B cell (primary cell): ENCODE results near the gene NTNG1. TPM values are rescaled to one million over a fixed set of nuclear protein-coding genes. Genes with fewer than 3 reads are reported as not detected.

Experiments
- ATAC-seq: fragments of 200-7000 bp; cut with Tn5 transposase; one replicate; pipeline ENCODE4 v1.10.0; 2021; ENCODE audit warnings: low read depth, mild to moderate bottlenecking, moderate number of reproducible peaks, moderate library complexity
- CTCF ChIA-PET: fragments of 350-600 bp; sonication (Branson Sonifier 250); formaldehyde crosslinking; loops from one replicate; lab custom pipeline; 2021; ENCODE audit warnings: antibody characterized with exemption, inconsistent platforms; lab: Charles Lee
- POLR2A ChIA-PET: fragments of 350-600 bp; sonication (Branson Sonifier 250); formaldehyde crosslinking; loops from one replicate; lab custom pipeline; 2021; ENCODE audit warnings: antibody characterized with exemption; lab: Charles Lee
- DNase-seq: peaks from one replicate; pipeline ENCODE4 v3.0.0; 2013
- H2AFZ ChIP-seq: 2 replicates; pipeline ENCODE4 v1.6.1; 2012; ENCODE audit warnings: mild to moderate bottlenecking, low read depth, low read length; ENCODE audit not compliant: insufficient read depth, poor library complexity, severe bottlenecking
- H3K27ac ChIP-seq, 2 donors: 1 replicate in 1 of 2; 2 replicates in 1 of 2; pipeline ENCODE4 v1.5.1; 2012 to 2013; ENCODE audit warnings: low read length in 2 of 2, mild to moderate bottlenecking in 2 of 2, moderate library complexity in 1 of 2
- H3K27me3 ChIP-seq, 4 experiments: fragments of 200-600 bp in 1 of 4; sonication (generic) in 1 of 4; replicated peaks in 1 of 4; 1 replicate in 2 of 4; 2 replicates in 2 of 4; pipeline versions ENCODE4 v1.6.1 to v1.7.0; 2013 to 2016; ENCODE audit warnings: low read length in 3 of 4, mild to moderate bottlenecking in 2 of 4, mixed read lengths in 1 of 4, moderate library complexity in 1 of 4; ENCODE audit not compliant: insufficient read depth in 4 of 4, control insufficient read depth in 3 of 4; ENCODE audit errors: control extremely low read depth in 1 of 4
- H3K36me3 ChIP-seq, 2 experiments: replicated peaks in 1 of 2; 1 replicate in 1 of 2; 2 replicates in 1 of 2; pipeline versions ENCODE4 v1.6.1 to v1.7.1; 2013; ENCODE audit warnings: low read length in 1 of 2; ENCODE audit not compliant: insufficient read depth in 2 of 2, control insufficient read depth in 1 of 2; ENCODE audit errors: control extremely low read depth in 1 of 2, extremely low read depth in 1 of 2
- H3K4me1 ChIP-seq, 2 donors: fragments of 200-600 bp in 1 of 2; sonication (generic) in 1 of 2; 1 replicate in 1 of 2; 2 replicates in 1 of 2; pipeline versions ENCODE4 v1.5.1 to v1.6.1; 2013 to 2017; ENCODE audit warnings: low read length in 2 of 2; ENCODE audit not compliant: control insufficient read depth in 2 of 2, insufficient read depth in 2 of 2
- H3K4me2 ChIP-seq: replicated peaks from 2 replicates; pipeline ENCODE3; 2012; ENCODE audit warnings: mild to moderate bottlenecking, low read depth, low read length; ENCODE audit not compliant: poor library complexity, severe bottlenecking
- H3K4me3 ChIP-seq, 5 experiments: fragments of 200-600 bp in 1 of 5; sonication (generic) in 1 of 5; 1 replicate in 3 of 5; 2 replicates in 2 of 5; pipeline versions ENCODE4 v1.5.1 to v1.7.0; 2011 to 2016; ENCODE audit warnings: low read length in 4 of 5, mild to moderate bottlenecking in 4 of 5, low read depth in 2 of 5, control low read depth in 1 of 5, moderate library complexity in 1 of 5; ENCODE audit not compliant: insufficient read depth in 1 of 5; ENCODE audit errors: control extremely low read depth in 1 of 5, extremely low read depth in 1 of 5
- H3K79me2 ChIP-seq: fragments of 200-600 bp; sonication (generic); one replicate; pipeline ENCODE4 v1.6.0; 2016; ENCODE audit warnings: low read length; ENCODE audit not compliant: control insufficient read depth, insufficient read depth
- H3K9ac ChIP-seq: fragments of 200-600 bp; sonication (generic); 2 replicates; pipeline ENCODE4 v1.6.1; 2017; ENCODE audit warnings: mild to moderate bottlenecking, low read length, moderate library complexity
- H3K9me3 ChIP-seq, 3 donors: one replicate each; pipeline versions ENCODE4 v1.6.1 to v1.7.1; 2013; ENCODE audit warnings: low read length in 2 of 3; ENCODE audit not compliant: control insufficient read depth in 2 of 3, insufficient read depth in 1 of 3; ENCODE audit errors: control extremely low read depth in 1 of 3
- H4K20me1 ChIP-seq: 2 replicates; pipeline ENCODE4 v1.6.0; 2012; ENCODE audit warnings: mild to moderate bottlenecking, low read length; ENCODE audit not compliant: insufficient read depth, control insufficient read depth, poor library complexity, severe bottlenecking
- H3K27ac Mint-ChIP-seq: one replicate; pipeline ENCODE4 v1.8.0; 2021; ENCODE audit warnings: mixed read lengths
- H3K27me3 Mint-ChIP-seq: one replicate; pipeline ENCODE4 v1.8.0; 2021; ENCODE audit warnings: mixed read lengths
- H3K4me1 Mint-ChIP-seq: one replicate; pipeline ENCODE4 v1.8.0; 2021; ENCODE audit warnings: mixed read lengths
- H3K4me3 Mint-ChIP-seq: one replicate; pipeline ENCODE4 v1.8.0; 2021; ENCODE audit warnings: mixed read lengths
- H3K9me3 Mint-ChIP-seq: one replicate; pipeline ENCODE4 v1.8.0; 2022; ENCODE audit warnings: mixed read lengths; ENCODE audit not compliant: insufficient read depth
- CTCF ChIP-seq: fragments of 200-600 bp; IDR thresholded peaks from one replicate; pipeline ENCODE4 v1.8.0; 2022; ENCODE audit warnings: antibody characterized with exemption, mild to moderate bottlenecking
- EZH2 ChIP-seq: IDR thresholded peaks from 2 replicates; pipeline ENCODE4 v1.6.1; 2012; ENCODE audit warnings: borderline replicate concordance, low read depth, mild to moderate bottlenecking, moderate library complexity, low read length; ENCODE audit not compliant: insufficient read depth, poor library complexity, severe bottlenecking
- WGBS: methylation state at CpG from one replicate; pipeline ENCODE4 v1.1.5; 2013; ENCODE audit warnings: missing lambda C conversion rate; ENCODE audit not compliant: insufficient coverage; 5-methylcytosine and 5-hydroxymethylcytosine counted together
- intact Hi-C: fragments of 100-400 bp; cut with micrococcal nuclease; formaldehyde crosslinking; loops from one replicate; pipeline ENCODE4 v1.10.0; 2022
- polyA plus RNA-seq: library from polyadenylated mRNA; depleted of rRNA; stranded (reverse); fragments of >200 nt; gene quantifications from 2 replicates; pipeline ENCODE4 v1.2.3, GENCODE V29; 2012
- total RNA-seq, 2 donors: library from RNA; stranded (reverse); fragments of 120-200 nt in 1 of 2; gene quantifications; 1 replicate in 1 of 2; 2 replicates in 1 of 2; pipeline versions ENCODE4 v1.2.3 to v1.2.4, GENCODE V29; 2013 to 2022

The NTNG1 gene
- total and polyA plus RNA-seq, 2 donors (not counting 1 experiment from before 2014, with no cell fraction given) = 2.8 to 3.7 TPM

GRCh38 chr1:107147843-107148242 lies 7.0 kb downstream of the NTNG1 start:
- Histone ChIP-seq H3K9me3 (no peaks in the 10 kb centered on the region), H3K9ac (no peak overlapping the region), H3K4me1 (no peaks in the 10 kb centered on the region), H3K79me2 (no peaks in the 10 kb centered on the region), H3K4me2 (no peak overlapping the region), H2AFZ (no peak overlapping the region), H3K27me3 (peaks cover 0 to 19% (median 3%) of the 10 kb centered on the region in 4 experiments), H3K4me3 (no peak overlapping the region), H3K27ac (no peak overlapping the region), H3K36me3 (no peaks in the 10 kb centered on the region), H4K20me1 (no peaks in the 10 kb centered on the region)
- WGBS = no CpG with 5 or more reads among the region's 6 CpGs
- Mint-ChIP-seq H3K27ac (no peak overlapping the region), H3K4me1 (no peaks in the 10 kb centered on the region), H3K27me3 (peaks cover 18% of the 10 kb centered on the region), H3K9me3 (no peaks in the 10 kb centered on the region), H3K4me3 (no peak overlapping the region)
- DNase-seq (no peak), ATAC-seq (no peak)
- ChIA-PET POLR2A (no interaction called here), CTCF (no interaction called here)
- TF ChIP-seq CTCF (no peak), EZH2 (no peak)
- intact Hi-C loops = no loop called here

- Histone ChIP-seq H3K4me1 (no peaks in the 10 kb centered on the region), H2AFZ (no peak overlapping the region), H3K79me2 (no peaks in the 10 kb centered on the region), H4K20me1 (no peaks in the 10 kb centered on the region), H3K36me3 (no peaks in the 10 kb centered on the region), H3K27me3 (peaks cover 0 to 5% (median 0%) of the 10 kb centered on the region in 4 experiments), H3K4me3 (no peak overlapping the region), H3K9me3 (no peaks in the 10 kb centered on the region), H3K4me2 (no peak overlapping the region), H3K9ac (no peak overlapping the region), H3K27ac (no peak overlapping the region)
- no CpG with 5 or more reads among the region's 1 CpG for WGBS
- ATAC-seq (no peak), DNase-seq (no peak)
- TF ChIP-seq CTCF = no peak
- no peak for TF ChIP-seq EZH2
- Mint-ChIP-seq H3K4me1 (no peaks in the 10 kb centered on the region), H3K27me3 (peaks cover 15% of the 10 kb centered on the region), H3K4me3 (no peak overlapping the region), H3K27ac (no peak overlapping the region), H3K9me3 (no peaks in the 10 kb centered on the region)
- intact Hi-C loops = no loop called here
- CTCF ChIA-PET = no interaction called here
- POLR2A ChIA-PET = no interaction called here
Observed at GRCh38 chr1:107149946-107150345, 9.1 kb downstream of the NTNG1 start.
